K562 (cell line): ENCODE measurements around the gene RAD51AP2. TPM values are rescaled to one million over a fixed set of nuclear protein-coding genes. Genes with fewer than 3 reads are reported as not detected.
A peak's percentile ranks its signal among the peaks of the same experiment; 100 is the strongest.
"Not testable (repeated sequence)": the region's sequence is repeated elsewhere in the genome, so short reads cannot be mapped to it uniquely, and the experiment has no call there.

Source experiments
- ATAC-seq: fragments of 200-7000 bp; cut with Tn5 transposase; 3 replicates; pipeline ENCODE4 v1.9.1; 2020; ENCODE audit warnings: moderate library complexity
- BruUV-seq: library from RNA; stranded (reverse); fragments of 400-500 nt; replicated peaks from 2 replicates; lab custom pipeline; 2021; lab: Mats Ljungman, UMichigan
- CTCF ChIA-PET: fragments of 300-600 bp; formaldehyde crosslinking; extraction: SDS; loops from one replicate; lab custom pipeline; 2021; ENCODE audit warnings: low intra/inter-chr PET ratio; lab: Yijun Ruan, JAX
- POLR2A ChIA-PET: fragments of 300-600, 350-650 bp; sonication (Branson Sonifier 250); formaldehyde crosslinking; extraction: SDS; loops from one replicate; lab custom pipeline; 2021; ENCODE audit warnings: antibody characterized with exemption, inconsistent platforms; lab: Yijun Ruan, JAX
- DNase-seq, 4 experiments: peaks; one replicate each; pipeline versions ENCODE4 v3.0.0 to v3.0.0-alpha.2; 2011 to 2018; ENCODE audit warnings: low spot score in 3 of 4, mixed read lengths in 3 of 4; ENCODE audit errors: extremely low read depth in 1 of 4
- FAIRE-seq: peaks from 2 replicates; lab custom pipeline; 2011; peaks lifted over from hg19 to GRCh38; lab: Jason Lieb, UNC
- H2AFZ ChIP-seq: 2 replicates; pipeline ENCODE4 v1.6.0; 2011; ENCODE audit warnings: low read depth, low read length, control low read depth, inconsistent platforms
- H3K27ac ChIP-seq: fragments of 200-600 bp; 3 replicates; pipeline ENCODE4 v1.8.0; 2011; ENCODE audit warnings: low read depth, mild to moderate bottlenecking, control low read depth, inconsistent platforms, low read length, moderate library complexity, mixed read lengths; ENCODE audit errors: extremely low read depth
- H3K27me3 ChIP-seq, 2 experiments: fragments of 300-600 bp in 1 of 2; 2 replicates in 1 of 2; 3 replicates in 1 of 2; pipeline versions ENCODE4 v1.6.0 to v1.8.0; 2011; ENCODE audit warnings: inconsistent platforms in 2 of 2, low read length in 2 of 2, mild to moderate bottlenecking in 1 of 2, mixed read lengths in 1 of 2, moderate library complexity in 1 of 2; ENCODE audit not compliant: control insufficient read depth in 2 of 2, insufficient read depth in 2 of 2
- H3K36me3 ChIP-seq: fragments of 300-600 bp; 3 replicates; pipeline ENCODE4 v1.8.0; 2011; ENCODE audit warnings: mild to moderate bottlenecking, low read length, inconsistent platforms; ENCODE audit not compliant: control insufficient read depth, insufficient read depth
- H3K4me1 ChIP-seq, 2 experiments: fragments of 200-600 bp in 1 of 2; replicated peaks in 1 of 2; 2 replicates in 1 of 2; 3 replicates in 1 of 2; pipeline versions ENCODE4 v1.5.1 to v1.8.0; 2011; ENCODE audit warnings: inconsistent platforms in 2 of 2, low read length in 2 of 2, mild to moderate bottlenecking in 1 of 2, mixed read lengths in 1 of 2, moderate library complexity in 1 of 2; ENCODE audit not compliant: control insufficient read depth in 2 of 2, insufficient read depth in 2 of 2
- H3K4me2 ChIP-seq: 2 replicates; pipeline ENCODE4 v1.6.1; 2011; ENCODE audit warnings: low read length, control low read depth, inconsistent platforms, mixed read lengths; ENCODE audit not compliant: insufficient read depth
- H3K4me3 ChIP-seq: fragments of 200-600 bp; sonication (generic), shearing (Covaris generic); 2 replicates; pipeline ENCODE4 v1.5.1; 2016; ENCODE audit warnings: control low read depth, inconsistent platforms
- H3K79me2 ChIP-seq: fragments of 200-600 bp; 3 replicates; pipeline ENCODE4 v1.8.0; 2011; ENCODE audit warnings: low read length, inconsistent platforms; ENCODE audit not compliant: control insufficient read depth, insufficient read depth
- H3K9ac ChIP-seq, 2 experiments: 2 replicates each; pipeline versions ENCODE4 v1.6.0 to v1.6.1; 2011; ENCODE audit warnings: low read depth in 2 of 2, low read length in 2 of 2, control low read depth in 1 of 2, inconsistent platforms in 1 of 2, mild to moderate bottlenecking in 1 of 2, mixed read lengths in 1 of 2; ENCODE audit not compliant: insufficient read depth in 1 of 2
- H3K9me1 ChIP-seq: one replicate; pipeline ENCODE4 v1.6.0; 2011; ENCODE audit warnings: inconsistent platforms, mild to moderate bottlenecking, low read length, moderate library complexity; ENCODE audit not compliant: control insufficient read depth, insufficient read depth
- H3K9me3 ChIP-seq: replicated peaks from 2 replicates; pipeline ENCODE4 v1.5.1; 2011; ENCODE audit warnings: low read depth, low read length, inconsistent platforms; ENCODE audit not compliant: control insufficient read depth, insufficient read depth
- H4K20me1 ChIP-seq: replicated peaks from 2 replicates; pipeline ENCODE4 v1.6.1; 2011; ENCODE audit warnings: low read length, inconsistent platforms, mixed read lengths; ENCODE audit not compliant: control insufficient read depth, insufficient read depth
- CREBBP ChIP-seq: IDR thresholded peaks from one replicate; pipeline ENCODE4 v1.6.1; 2012; ENCODE audit warnings: low read depth, mild to moderate bottlenecking, control low read depth, inconsistent platforms, low read length
- CXXC5 ChIP-seq: fragments of 250-450 bp; sonication (Bioruptor Pico); IDR thresholded peaks from 2 replicates; pipeline ENCODE4 v1.8.0; 2022; ENCODE audit warnings: inconsistent platforms, mild to moderate bottlenecking, moderate library complexity
- HDAC8 ChIP-seq: fragments of 450-650 bp; IDR thresholded peaks from 2 replicates; pipeline ENCODE4 v1.6.1; 2016; ENCODE audit warnings: mild to moderate bottlenecking, missing genetic modification characterization, moderate library complexity, missing compliant biosample characterization
- MYC ChIP-seq, 2 experiments: fragments of 250-450 bp in 1 of 2; sonication (Bioruptor Pico) in 1 of 2; IDR thresholded peaks; 2 replicates each; pipeline versions ENCODE4 v1.5.1 to v1.6.1; 2012 to 2021; ENCODE audit warnings: low read depth in 2 of 2, borderline replicate concordance in 1 of 2, improper control_type of control experiment in 1 of 2, low read length in 1 of 2, mild to moderate bottlenecking in 1 of 2, moderate library complexity in 1 of 2
- NELFE ChIP-seq: IDR thresholded peaks from 2 replicates; pipeline ENCODE4 v1.6.1; 2011; ENCODE audit warnings: mild to moderate bottlenecking; ENCODE audit not compliant: insufficient read depth, insufficient read length
- ZNF316 ChIP-seq: fragments of 450-650 bp; IDR thresholded peaks from 2 replicates; pipeline ENCODE4 v1.6.1; 2016
- ZNF785 ChIP-seq: fragments of 250-450 bp; sonication (Bioruptor Pico); IDR thresholded peaks from 2 replicates; pipeline ENCODE4 v1.4.0; 2020; ENCODE audit warnings: mild to moderate bottlenecking
- WGBS: fragments of 100-300 bp; shearing (Covaris generic); methylation state at CpG from one replicate; pipeline ENCODE4 v1.1.6; 2016; ENCODE audit warnings: low coverage, mixed read lengths; ENCODE audit not compliant: insufficient coverage; ENCODE audit errors: missing lambda C conversion rate; 5-methylcytosine and 5-hydroxymethylcytosine counted together
- in situ Hi-C: fragments of 300-500 bp; cut with MboI; formaldehyde crosslinking; loops from 4 replicates; pipeline ENCODE4 v1.15.0; 2018; ENCODE audit warnings: inconsistent platforms, mixed read lengths
- intact Hi-C: fragments of 100-400 bp; cut with micrococcal nuclease; formaldehyde crosslinking; loops from 2 replicates; pipeline ENCODE4 v1.14.2; 2022
- polyA plus RNA-seq, 8 experiments: library from polyadenylated mRNA; depleted of rRNA in 4 of 8; stranded (reverse) in 5 of 8; unstranded in 3 of 8; fragments of >200 nt; fragmentation: Nextera tagmentation in 2 of 8; fragmentation: Illumina TruSeq in 1 of 8; extraction: Ambion mirVana in 2 of 8; extraction: Trizol in 1 of 8; gene quantifications; 2 replicates each; pipeline versions ENCODE4 v1.2.1 to v1.2.3, GENCODE V29; 2011 to 2014; ENCODE audit warnings: inconsistent platforms in 1 of 8, missing spikeins in 1 of 8
- total RNA-seq, 7 experiments: library from RNA; depleted of rRNA in 6 of 7; stranded (reverse); fragments of >200 nt in 6 of 7; fragmentation: Illumina TruSeq in 2 of 7; extraction: Trizol in 2 of 7; gene quantifications; 2 replicates each; pipeline versions ENCODE4 v1.2.1 to v1.2.3, GENCODE V29; 2011 to 2021; ENCODE audit warnings: low replicate concordance in 1 of 7

The RAD51AP2 gene
- total and polyA plus RNA-seq, 9 of the 15 experiments (the other 6 are each of a cell fraction or from before 2014, with no cell fraction given): 0.01 to 0.04 (median 0.04) TPM; not detected in 6

- TF ChIP-seq ZNF316: peak; percentile 30
Measured at GRCh38 chr2:17565726-17566125, 47.5 kb upstream of the RAD51AP2 start.

GRCh38 chr2:17558878-17559277 lies 40.6 kb upstream of the RAD51AP2 start:
- ChIA-PET POLR2A (no interaction called here), CTCF (no interaction called here)
- Histone ChIP-seq H3K4me3 (no peak overlapping the region), H3K27me3 (peaks cover 0 to 2% of the 10 kb centered on the region in 2 experiments; a peak in 1 of 5 replicates), H3K9me3 (no peaks in the 10 kb centered on the region; the same call in 1 of the 2 replicates), H3K9ac (no peak overlapping the region), H2AFZ (no peak overlapping the region), H3K79me2 (no peaks in the 10 kb centered on the region), H3K9me1 (no peaks in the 10 kb centered on the region), H3K4me1 (no peaks in the 10 kb centered on the region), H3K27ac (no peak overlapping the region), H3K4me2 (no peak overlapping the region), H4K20me1 (no peaks in the 10 kb centered on the region), H3K36me3 (no peaks in the 10 kb centered on the region)
- DNase-seq: no peak
- in situ Hi-C loops: no loop called here
- no peak for ATAC-seq
- TF ChIP-seq HDAC8 (tag): no peak
- no peak for TF ChIP-seq MYC (IDR thresholded peaks at IDR 0.05; ENCODE audit: low read depth, low read length)
- TF ChIP-seq MYC (CRISPR knock-in tag; IDR thresholded peaks at IDR 0.05; ENCODE audit: borderline replicate concordance, low read depth): no peak
- TF ChIP-seq CXXC5 (CRISPR knock-in tag): no peak
- TF ChIP-seq NELFE: no peak
- TF ChIP-seq CREBBP: no peak
- TF ChIP-seq ZNF785 (CRISPR knock-in tag): no peak
- WGBS: 7% methylated on average over 3 of the region's 3 CpGs
- no TSS peak for BruUV-seq
- intact Hi-C loops: no loop called here
- no peak for FAIRE-seq

More at GRCh38 chr2:17565726-17566125, 47.5 kb upstream of the RAD51AP2 start:
- ATAC-seq, H3K4me3 ChIP-seq, H3K36me3 ChIP-seq, FAIRE-seq, H3K27me3 ChIP-seq, H3K79me2 ChIP-seq, H2AFZ ChIP-seq, H4K20me1 ChIP-seq, in situ Hi-C loops, H3K9me3 ChIP-seq, H3K9ac ChIP-seq, BruUV-seq, H3K4me1 ChIP-seq, CTCF ChIA-PET, H3K9me1 ChIP-seq, H3K4me2 ChIP-seq, DNase-seq, intact Hi-C loops, POLR2A ChIA-PET, H3K27ac ChIP-seq: not testable (repeated sequence)
- 15% methylated on average over 3 of the region's 3 CpGs for WGBS
